SK-N-SH treated with all-trans-retinoic acid at 6 μM for 48 hours (cell line): Measurements from ENCODE around the gene ABCF3.

ENCODE experiments used
- CREB5 ChIP-seq: fragments of 250-450 bp; sonication (Bioruptor Pico); IDR thresholded peaks from 2 replicates; pipeline ENCODE4 v1.5.1; 2020; ENCODE audit warnings: low read depth, mild to moderate bottlenecking, moderate library complexity
- PATZ1 ChIP-seq: fragments of 250-450 bp; sonication (Bioruptor Pico); IDR thresholded peaks from 2 replicates; pipeline ENCODE4 v1.8.0; 2020; ENCODE audit warnings: mild to moderate bottlenecking, moderate library complexity, borderline replicate concordance
- RARB ChIP-seq: fragments of 250-450 bp; sonication (Bioruptor Pico); IDR thresholded peaks from 2 replicates; pipeline ENCODE4 v1.8.0; 2021; ENCODE audit warnings: mild to moderate bottlenecking, moderate library complexity
- TCF4 ChIP-seq: fragments of 250-450 bp; sonication (Bioruptor Pico); IDR thresholded peaks from 2 replicates; pipeline ENCODE4 v1.8.0; 2021; ENCODE audit warnings: mild to moderate bottlenecking, moderate library complexity, borderline replicate concordance

GRCh38 chr3:184237211-184237610, 51.2 kb downstream of the ABCF3 start:
- TF ChIP-seq TCF4 (CRISPR knock-in tag): no peak
- TF ChIP-seq PATZ1 (CRISPR knock-in tag): no peak
- no peak for TF ChIP-seq CREB5 (CRISPR knock-in tag)
- TF ChIP-seq RARB (CRISPR knock-in tag): no peak
